HG02981 (cell line): Measurements from ENCODE around the gene MVB12B.
"Not testable (repeated sequence)": the region's sequence is repeated elsewhere in the genome, so short reads cannot be mapped to it uniquely, and the experiment has no call there.

Experiments used
- ATAC-seq: cut with Tn5 transposase; IDR thresholded peaks from one replicate; pipeline ENCODE4 v1.9.1; 2021; ENCODE audit warnings: mild to moderate bottlenecking, moderate library complexity; ENCODE audit not compliant: unreplicated experiment

Gene MVB12B

GRCh38 chr9:126551812-126552211 lies 225.2 kb downstream of the MVB12B start:
- ATAC-seq, result no peak

- ATAC-seq, result no peak
Observed at GRCh38 chr9:126554292-126554691, 227.7 kb downstream of the MVB12B start.

GRCh38 chr9:126555421-126555820 lies 228.8 kb downstream of the MVB12B start:
- not testable (repeated sequence) for ATAC-seq
